Endothelial cell of umbilical vein (primary cell): Measurements from ENCODE around the gene INPP4B. TPM values are rescaled to one million over a fixed set of nuclear protein-coding genes. Genes with fewer than 3 reads are reported as not detected.

ENCODE experiments used
- BruUV-seq: library from RNA; stranded (reverse); fragments of 400-500 nt; replicated peaks from 2 replicates; lab custom pipeline; 2021; lab: Mats Ljungman, UMichigan
- CTCF ChIA-PET: fragments of 300-600, 350-600 bp; sonication (Branson Sonifier 250); formaldehyde crosslinking; loops from one replicate; lab custom pipeline; 2021; ENCODE audit warnings: antibody characterized with exemption, inconsistent platforms; lab: Charles Lee
- POLR2A ChIA-PET: fragments of 300-600, 350-600 bp; sonication (Branson Sonifier 250); formaldehyde crosslinking; loops from one replicate; lab custom pipeline; 2021; ENCODE audit warnings: antibody characterized with exemption, inconsistent platforms; lab: Charles Lee
- DNase-seq: peaks from one replicate; pipeline ENCODE4 v3.0.0-alpha.2; 2011; ENCODE audit warnings: low read depth, low spot score
- FAIRE-seq: peaks from 2 replicates; lab custom pipeline; 2011; peaks lifted over from hg19 to GRCh38; lab: Jason Lieb, UNC
- H2AFZ ChIP-seq: 2 replicates; pipeline ENCODE4 v1.6.0; 2012; ENCODE audit warnings: low read depth, low read length, control low read depth, inconsistent platforms
- H3K27ac ChIP-seq: 2 replicates; pipeline ENCODE4 v1.5.1; 2011; ENCODE audit warnings: low read depth, mild to moderate bottlenecking, control low read depth, low read length, moderate library complexity; ENCODE audit not compliant: insufficient read depth
- H3K27me3 ChIP-seq, 2 experiments: 2 replicates each; pipeline versions ENCODE4 v1.6.0 to v1.6.1; 2011; ENCODE audit warnings: low read length in 2 of 2, mixed read lengths in 1 of 2; ENCODE audit not compliant: control insufficient read depth in 2 of 2, insufficient read depth in 2 of 2
- H3K36me3 ChIP-seq, 2 experiments: 2 replicates in 1 of 2; 3 replicates in 1 of 2; pipeline ENCODE4 v1.5.1; 2011; ENCODE audit warnings: low read length in 2 of 2, mild to moderate bottlenecking in 1 of 2, moderate library complexity in 1 of 2; ENCODE audit not compliant: control insufficient read depth in 2 of 2, insufficient read depth in 2 of 2; ENCODE audit errors: extremely low read depth in 1 of 2
- H3K4me1 ChIP-seq: 3 replicates; pipeline ENCODE4 v1.5.1; 2011; ENCODE audit warnings: mild to moderate bottlenecking, low read length; ENCODE audit not compliant: control insufficient read depth, insufficient read depth; ENCODE audit errors: extremely low read depth
- H3K4me2 ChIP-seq: 2 replicates; pipeline ENCODE4 v1.6.1; 2011; ENCODE audit warnings: low read length, control low read depth, mixed read lengths; ENCODE audit not compliant: insufficient read depth
- H3K4me3 ChIP-seq, 3 experiments: fragments of 200-600 bp in 1 of 3; sonication (generic), shearing (Covaris generic) in 1 of 3; replicated peaks in 1 of 3; 2 replicates each; pipeline ENCODE4 v1.5.1; 2011 to 2016; ENCODE audit warnings: control low read depth in 3 of 3, low read length in 3 of 3, mild to moderate bottlenecking in 2 of 3, inconsistent platforms in 1 of 3, low read depth in 1 of 3, moderate library complexity in 1 of 3; ENCODE audit not compliant: insufficient read depth in 1 of 3
- H3K79me2 ChIP-seq: 2 replicates; pipeline ENCODE4 v1.6.0; 2012; ENCODE audit warnings: low read length, inconsistent platforms; ENCODE audit not compliant: control insufficient read depth, insufficient read depth
- H3K9ac ChIP-seq: replicated peaks from 2 replicates; pipeline ENCODE3; 2011; ENCODE audit warnings: low read length, control low read depth; ENCODE audit not compliant: insufficient read depth; ENCODE audit errors: extremely low read depth
- H3K9me1 ChIP-seq: replicated peaks from 3 replicates; pipeline ENCODE4 v1.6.0; 2011; ENCODE audit warnings: mild to moderate bottlenecking, low read length; ENCODE audit not compliant: control insufficient read depth, insufficient read depth; ENCODE audit errors: extremely low read depth
- H3K9me3 ChIP-seq: replicated peaks from 2 replicates; pipeline ENCODE4 v1.5.1; 2012; ENCODE audit warnings: low read length, inconsistent platforms; ENCODE audit not compliant: control insufficient read depth, insufficient read depth
- H4K20me1 ChIP-seq: replicated peaks from 2 replicates; pipeline ENCODE3; 2011; ENCODE audit warnings: mild to moderate bottlenecking, low read length; ENCODE audit not compliant: control insufficient read depth, insufficient read depth; ENCODE audit errors: extremely low read depth
- CTCF ChIP-seq, 2 donors: IDR thresholded peaks; 1 replicate in 1 of 2; 2 replicates in 1 of 2; pipeline ENCODE4 v1.5.1; 2011; ENCODE audit warnings: low read length in 2 of 2, mild to moderate bottlenecking in 2 of 2, moderate library complexity in 2 of 2, control low read depth in 1 of 2, inconsistent platforms in 1 of 2, low read depth in 1 of 2; ENCODE audit not compliant: insufficient read depth in 1 of 2; ENCODE audit errors: extremely low read depth in 1 of 2
- EZH2 ChIP-seq: IDR thresholded peaks from 2 replicates; pipeline ENCODE4 v1.6.1; 2012; ENCODE audit warnings: borderline replicate concordance, low read depth, mild to moderate bottlenecking, moderate library complexity, low read length, inconsistent platforms; ENCODE audit not compliant: severe bottlenecking
- FOS ChIP-seq: IDR thresholded peaks from 2 replicates; pipeline ENCODE4 v1.6.1; 2011; ENCODE audit warnings: mild to moderate bottlenecking, low read length, moderate library complexity, borderline replicate concordance; ENCODE audit not compliant: insufficient read depth
- GATA2 ChIP-seq: IDR thresholded peaks from 2 replicates; pipeline ENCODE4 v1.7.0; 2011; ENCODE audit warnings: low read depth, mild to moderate bottlenecking, moderate library complexity, mixed read lengths, low read length; ENCODE audit not compliant: insufficient read length, insufficient read depth
- JUN ChIP-seq: IDR thresholded peaks from 2 replicates; pipeline ENCODE4 v1.6.1; 2011; ENCODE audit warnings: borderline replicate concordance, low read depth; ENCODE audit not compliant: insufficient read length, insufficient read depth
- MAX ChIP-seq: IDR thresholded peaks from 2 replicates; pipeline ENCODE4 v1.6.1; 2011; ENCODE audit not compliant: insufficient read depth, insufficient read length
- MYC ChIP-seq: IDR thresholded peaks from one replicate; pipeline ENCODE4 v1.6.1; 2011; ENCODE audit warnings: mild to moderate bottlenecking, low read depth, low read length
- POLR2A ChIP-seq: IDR thresholded peaks from 2 replicates; pipeline ENCODE4 v1.6.1; 2012; ENCODE audit warnings: low read depth, mild to moderate bottlenecking, control low read depth, low read length
- POLR2AphosphoS5 ChIP-seq: IDR thresholded peaks from 2 replicates; pipeline ENCODE4 v1.6.1; 2012; ENCODE audit warnings: low read depth, mild to moderate bottlenecking, control low read depth, low read length, moderate library complexity; ENCODE audit not compliant: insufficient read depth
- dilution Hi-C: fragments of 300-500 bp; cut with MboI; formaldehyde crosslinking; loops from one replicate; pipeline ENCODE4 v1.15.0; 2019; ENCODE audit warnings: low sequenced_read_pairs; ENCODE audit not compliant: extremely low pct_ligation_motif_present
- intact Hi-C: fragments of 100-400 bp; cut with micrococcal nuclease; formaldehyde crosslinking; loops from one replicate; pipeline ENCODE4 v1.10.0; 2022
- polyA plus RNA-seq, 4 experiments: library from polyadenylated mRNA; depleted of rRNA in 3 of 4; stranded (reverse) in 3 of 4; unstranded in 1 of 4; fragments of >200 nt; gene quantifications; 2 replicates each; pipeline versions ENCODE4 v1.2.1 to v1.2.3, GENCODE V29; 2011 to 2012; ENCODE audit warnings: missing spikeins in 1 of 4
- total RNA-seq: library from RNA; stranded (reverse); gene quantifications from 2 replicates; pipeline ENCODE4 v1.2.3, GENCODE V29; 2021

The INPP4B gene
- total and polyA plus RNA-seq, 2 donors (not counting 3 experiments of a cell fraction or from before 2014, with no cell fraction given), result 0.41 to 3.1 TPM

- Histone ChIP-seq H3K27ac (no peak overlapping the region), H2AFZ (no peak overlapping the region), H3K36me3 (no peaks in the 10 kb centered on the region), H3K9ac (no peak overlapping the region), H3K9me3 (no peaks in the 10 kb centered on the region), H3K79me2 (no peaks in the 10 kb centered on the region), H4K20me1 (no peaks in the 10 kb centered on the region), H3K4me3 (no peak overlapping the region), H3K27me3 (no peaks in the 10 kb centered on the region), H3K9me1 (no peaks in the 10 kb centered on the region), H3K4me2 (no peak overlapping the region), H3K4me1 (no peaks in the 10 kb centered on the region)
- no peak for DNase-seq
- CTCF ChIA-PET, result no interaction called here
- no TSS peak for BruUV-seq
- TF ChIP-seq CTCF (IDR thresholded peaks at IDR 0.05; ENCODE audit: extremely low read depth in 1 of 2, insufficient read depth in 1 of 2, low read depth in 1 of 2, low read length in 2 of 2), result no peak
- TF ChIP-seq MYC, result no peak
- no peak for TF ChIP-seq POLR2AphosphoS5
- TF ChIP-seq GATA2, result no peak
- no peak for TF ChIP-seq EZH2
- TF ChIP-seq POLR2A, result no peak
- TF ChIP-seq JUN, result no peak
- no peak for TF ChIP-seq FOS
- no peak for TF ChIP-seq MAX
- intact Hi-C loops (no loop called here), dilution Hi-C loops (no loop called here)
- POLR2A ChIA-PET, result no interaction called here
- FAIRE-seq, result no peak
Measured at GRCh38 chr4:142776026-142776425, 70.1 kb downstream of the INPP4B start.
